ENCODE results near the gene TPRN.

DNA sequence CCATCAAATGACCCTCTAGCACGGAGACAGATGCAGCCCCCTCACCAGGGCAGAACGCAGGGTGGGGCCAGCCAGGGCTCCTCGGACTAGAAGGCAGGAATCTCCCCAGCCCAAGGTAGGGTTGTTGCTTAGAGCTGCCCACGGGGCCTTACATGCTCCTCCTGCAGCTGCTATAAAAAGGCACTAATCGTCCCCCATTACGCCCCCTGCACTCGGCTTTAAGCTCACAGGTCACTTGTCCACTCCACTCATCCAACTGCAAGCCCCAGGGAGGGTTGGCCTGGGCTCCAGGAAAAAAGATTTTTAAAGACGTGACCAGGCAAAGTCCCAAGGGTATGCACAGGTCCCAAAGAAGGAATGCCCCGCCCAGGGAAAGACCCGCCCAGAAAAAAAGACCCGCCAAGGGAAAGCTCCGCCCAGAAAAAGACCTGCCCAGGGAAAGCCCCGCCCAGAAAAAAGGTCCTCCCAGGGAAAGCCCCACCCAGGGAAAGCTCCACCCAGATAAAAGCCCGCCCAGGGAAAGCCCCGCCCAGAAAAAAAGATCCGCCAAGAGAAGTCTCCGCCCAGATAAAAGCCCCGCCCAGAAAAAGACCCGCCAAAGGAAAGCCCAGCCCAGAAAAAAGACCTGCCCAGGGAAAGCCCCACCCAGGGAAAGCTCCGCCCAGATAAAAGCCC lies 50.5 kb downstream of the TPRN start:
- TF ChIP-seq SUZ12 (IDR thresholded peaks at IDR 0.05; ENCODE audit: extremely low read depth, insufficient read depth, insufficient read length) = no peak
- no peak for TF ChIP-seq ZNF274 (IDR thresholded peaks at IDR 0.05; ENCODE audit: low read depth, low read length)
- no peak for TF ChIP-seq YY1 (IDR thresholded peaks at IDR 0.05; ENCODE audit: insufficient read depth, insufficient read length)
